ENCODE measurements around the gene DNAH9. TPM values are rescaled to one million over a fixed set of nuclear protein-coding genes. Genes with fewer than 3 reads are reported as not detected.

The DNAH9 gene
- total and polyA plus RNA-seq, 2 of the 8 experiments (the other 6 are each of a cell fraction or from before 2014, with no cell fraction given) = 0.21 to 0.86 TPM

DNA sequence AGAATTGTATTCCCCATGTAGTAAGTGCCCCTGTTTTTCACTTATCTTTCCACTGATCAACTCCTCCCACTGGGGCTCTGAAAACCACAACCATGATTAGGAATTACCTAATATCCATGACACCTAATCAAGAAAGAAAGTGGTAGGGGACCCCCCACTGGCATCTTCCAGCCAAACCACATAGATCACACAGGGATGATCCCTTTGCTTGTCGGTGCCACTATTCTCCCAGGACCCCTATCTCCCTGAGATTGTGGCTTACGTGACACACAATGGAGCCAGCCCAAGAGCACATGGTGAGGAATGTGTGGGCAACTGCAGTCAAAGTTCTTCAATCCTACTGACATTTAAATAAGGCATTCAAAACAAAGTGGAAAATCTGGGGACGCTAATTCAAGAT lies 17.6 kb upstream of the DNAH9 start (continued):
- TF ChIP-seq KDM5A (IDR thresholded peaks at IDR 0.05; ENCODE audit: low read length) = no peak
- no peak for TF ChIP-seq CBX8 (IDR thresholded peaks at IDR 0.05; ENCODE audit: borderline replicate concordance, low read depth, low read length)
- no peak for TF ChIP-seq ASH2L (IDR thresholded peaks at IDR 0.05; ENCODE audit: low read length)
- no peak for TF ChIP-seq TAF7 (optimal IDR thresholded peaks at IDR 0.05; ENCODE audit: borderline replicate concordance, low read depth, low read length)
- no peak for TF ChIP-seq ZNF274 (IDR thresholded peaks at IDR 0.05; ENCODE audit: borderline replicate concordance, extremely low read depth, low read length)
- no peak for TF ChIP-seq BACH1 (IDR thresholded peaks at IDR 0.05; ENCODE audit: low read length)

Data from H1 (cell line).